ENCODE data around the gene PBX4. TPM values are rescaled to one million over a fixed set of nuclear protein-coding genes. Genes with fewer than 3 reads are reported as not detected.

The PBX4 gene
- total RNA-seq, 2 donors from 2014 or later: 63.9 to 101 TPM

DNA sequence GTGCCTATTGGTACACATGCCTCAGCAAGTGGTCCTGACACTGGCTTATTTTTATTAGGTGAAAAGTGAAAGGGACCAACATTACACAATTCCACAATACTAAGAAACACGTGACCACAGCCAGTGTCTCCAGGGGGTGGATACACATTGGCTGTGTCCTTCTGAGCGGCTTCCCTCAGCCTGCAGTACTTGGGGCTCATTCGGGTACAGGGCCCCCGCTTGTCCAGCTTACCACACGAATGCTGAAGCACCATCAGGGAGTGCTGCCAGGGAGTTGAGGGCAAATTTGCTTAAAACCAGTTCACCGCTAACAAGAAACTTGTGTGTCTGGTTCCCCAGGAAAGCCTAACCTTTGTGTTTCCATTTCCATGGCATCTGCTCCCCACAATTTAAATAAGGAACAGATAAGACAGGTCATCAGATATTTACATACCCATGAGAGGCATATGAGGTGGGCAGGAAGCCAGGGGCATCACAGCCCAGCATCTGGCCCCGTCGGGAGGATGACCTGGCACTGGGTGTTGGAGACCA is 23.3 kb downstream of the PBX4 start:
- Mint-ChIP-seq H3K9me3 (no peaks in the 10 kb centered on the region), H3K27me3 (no peaks in the 10 kb centered on the region), H3K27ac (peak overlapping the region; percentile 100), H3K4me1 (peaks cover 52% of the 10 kb centered on the region), H3K4me3 (peak overlapping the region; percentile 52), H3K36me3 (ENCODE audit: low read depth) (peaks cover 85% of the 10 kb centered on the region)
- ATAC-seq (replicated peaks): no peak

GRCh38 chr19:19594381-19594780 is 24.1 kb downstream of the PBX4 start:
- Mint-ChIP-seq H3K36me3 (ENCODE audit: low read depth) (peaks cover 90% of the 10 kb centered on the region), H3K4me1 (peaks cover 60% of the 10 kb centered on the region), H3K27ac (peak overlapping the region; percentile 90), H3K4me3 (peak overlapping the region; percentile 65), H3K9me3 (no peaks in the 10 kb centered on the region), H3K27me3 (no peaks in the 10 kb centered on the region)
- peak; percentile 1 for ATAC-seq (replicated peaks)

DNA sequence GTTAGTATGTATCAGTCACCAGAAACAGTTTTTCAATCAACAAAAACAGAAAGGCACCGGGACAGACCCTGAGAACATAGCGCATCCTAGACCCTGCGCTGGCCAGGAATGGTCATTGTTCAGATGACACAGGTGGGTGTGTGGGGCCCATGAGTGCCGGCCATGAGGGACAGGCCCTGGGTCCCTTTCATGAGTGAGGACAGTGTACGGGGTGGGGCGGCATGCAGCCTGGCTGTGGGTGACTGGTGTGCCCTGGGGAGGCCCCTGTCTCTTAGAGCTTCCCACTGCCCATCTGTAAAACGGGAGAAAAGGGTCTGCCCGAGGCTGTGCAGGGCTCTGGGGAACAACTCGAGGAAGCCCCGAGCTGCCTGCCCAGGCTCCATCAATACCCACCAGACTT is 25.8 kb downstream of the PBX4 start:
- H3K4me3 Mint-ChIP-seq: peak overlapping the region; percentile 75
- no peak for ATAC-seq (replicated peaks)
- no peaks in the 10 kb centered on the region for H3K9me3 Mint-ChIP-seq
- H3K36me3 Mint-ChIP-seq (ENCODE audit: low read depth): peaks cover 90% of the 10 kb centered on the region
- no peaks in the 10 kb centered on the region for H3K27me3 Mint-ChIP-seq
- peak overlapping the region; percentile 94 for H3K27ac Mint-ChIP-seq
- H3K4me1 Mint-ChIP-seq: peaks cover 57% of the 10 kb centered on the region

GRCh38 chr19:19591133-19591825 is 27.2 kb downstream of the PBX4 start:
- peaks cover 84% of the 10 kb centered on the region for H3K36me3 Mint-ChIP-seq (ENCODE audit: low read depth)
- no peaks in the 10 kb centered on the region for H3K9me3 Mint-ChIP-seq
- H3K27me3 Mint-ChIP-seq: no peaks in the 10 kb centered on the region
- ATAC-seq (replicated peaks): peak; percentile 86
- H3K4me3 Mint-ChIP-seq: peak overlapping the region; percentile 75
- H3K4me1 Mint-ChIP-seq: peaks cover 50% of the 10 kb centered on the region
- H3K27ac Mint-ChIP-seq: peak overlapping the region; percentile 94

- no peak for ATAC-seq (replicated peaks)
- H3K4me1 Mint-ChIP-seq: peaks cover 45% of the 10 kb centered on the region
- H3K9me3 Mint-ChIP-seq: no peaks in the 10 kb centered on the region
- peak overlapping the region; percentile 94 for H3K27ac Mint-ChIP-seq
- peaks cover 92% of the 10 kb centered on the region for H3K36me3 Mint-ChIP-seq (ENCODE audit: low read depth)
- no peaks in the 10 kb centered on the region for H3K27me3 Mint-ChIP-seq
- H3K4me3 Mint-ChIP-seq: peak overlapping the region; percentile 75
Measured at GRCh38 chr19:19588546-19588945, 29.9 kb downstream of the PBX4 start.

DNA sequence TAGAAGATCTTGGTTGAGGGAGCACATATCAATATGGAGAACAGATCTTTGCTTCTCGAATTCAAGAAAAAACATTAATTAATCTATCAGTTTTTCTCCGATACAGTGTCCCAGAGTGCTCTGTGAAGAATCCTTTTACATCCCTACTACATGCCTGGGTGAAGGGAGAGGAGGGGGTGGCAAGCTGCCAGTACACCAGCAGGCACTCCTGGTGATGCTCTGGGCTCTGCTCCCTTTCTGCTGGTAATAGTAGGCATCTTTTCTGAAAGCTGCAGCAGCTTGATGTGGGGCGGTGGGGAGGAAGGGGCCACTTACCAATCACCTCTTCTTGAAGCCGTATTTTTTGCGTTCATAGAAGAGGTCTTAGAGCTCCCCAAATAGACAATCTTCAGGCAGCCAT is 30.7 kb downstream of the PBX4 start:
- no peaks in the 10 kb centered on the region for H3K9me3 Mint-ChIP-seq
- H3K36me3 Mint-ChIP-seq (ENCODE audit: low read depth): peaks cover 92% of the 10 kb centered on the region
- H3K27me3 Mint-ChIP-seq: no peaks in the 10 kb centered on the region
- peaks cover 40% of the 10 kb centered on the region for H3K4me1 Mint-ChIP-seq
- H3K4me3 Mint-ChIP-seq: peak overlapping the region; percentile 75
- peak overlapping the region; percentile 94 for H3K27ac Mint-ChIP-seq
- ATAC-seq (replicated peaks): no peak

DNA sequence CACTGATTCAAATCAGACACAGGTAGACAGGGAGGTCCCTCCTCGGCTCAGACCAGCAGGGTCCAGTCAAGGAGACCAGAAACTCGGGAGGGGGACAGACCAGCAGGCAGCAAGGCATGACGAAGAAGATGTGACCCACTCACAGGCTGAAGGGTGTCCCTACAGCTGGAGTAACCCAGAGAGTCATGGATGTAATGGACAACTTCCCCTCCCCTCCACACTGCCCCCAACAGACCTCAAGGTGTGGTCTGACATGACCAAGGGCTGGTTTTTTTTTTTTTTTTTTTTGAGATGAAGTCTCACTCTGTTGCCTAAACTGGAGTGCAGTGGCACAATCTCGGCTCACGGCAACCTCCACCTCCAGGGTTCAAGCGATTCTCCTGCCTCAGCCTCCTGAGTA is 34.1 kb downstream of the PBX4 start:
- no peaks in the 10 kb centered on the region for H3K9me3 Mint-ChIP-seq
- peaks cover 26% of the 10 kb centered on the region for H3K4me1 Mint-ChIP-seq
- H3K27ac Mint-ChIP-seq: no peak overlapping the region
- no peaks in the 10 kb centered on the region for H3K27me3 Mint-ChIP-seq
- H3K36me3 Mint-ChIP-seq (ENCODE audit: low read depth): peaks cover 87% of the 10 kb centered on the region
- ATAC-seq (replicated peaks): no peak
- H3K4me3 Mint-ChIP-seq: no peak overlapping the region

DNA sequence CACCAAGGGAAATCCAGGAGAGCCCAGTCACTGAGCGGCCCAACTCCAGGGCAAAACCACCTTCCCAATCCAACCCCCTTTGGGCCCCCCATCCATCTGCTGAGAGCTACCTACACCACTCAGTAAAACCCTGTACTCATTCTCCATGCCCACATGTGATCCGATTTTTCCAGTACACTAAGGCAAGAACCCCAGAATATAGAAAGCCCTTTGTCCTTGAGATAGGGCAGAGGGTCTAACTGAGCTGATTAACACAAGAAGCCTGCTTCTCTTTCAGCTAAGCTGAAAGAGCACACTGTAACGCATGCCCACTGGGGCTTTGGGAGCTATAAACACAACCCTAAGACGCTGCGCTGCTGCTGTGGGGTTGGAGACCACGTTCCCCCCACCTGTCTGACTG is 36.0 kb downstream of the PBX4 start:
- H3K9me3 Mint-ChIP-seq: no peaks in the 10 kb centered on the region
- no peak for ATAC-seq (replicated peaks)
- H3K4me1 Mint-ChIP-seq: peaks cover 17% of the 10 kb centered on the region
- H3K4me3 Mint-ChIP-seq: no peak overlapping the region
- H3K36me3 Mint-ChIP-seq (ENCODE audit: low read depth): peaks cover 77% of the 10 kb centered on the region
- H3K27me3 Mint-ChIP-seq: no peaks in the 10 kb centered on the region
- peak overlapping the region; percentile 12 for H3K27ac Mint-ChIP-seq

GRCh38 chr19:19581391-19581790 is 37.1 kb downstream of the PBX4 start:
- no peak for ATAC-seq (replicated peaks)
- Mint-ChIP-seq H3K4me1 (peaks cover 17% of the 10 kb centered on the region), H3K27me3 (no peaks in the 10 kb centered on the region), H3K36me3 (ENCODE audit: low read depth) (peaks cover 77% of the 10 kb centered on the region), H3K4me3 (no peak overlapping the region), H3K9me3 (no peaks in the 10 kb centered on the region), H3K27ac (no peak overlapping the region)

DNA sequence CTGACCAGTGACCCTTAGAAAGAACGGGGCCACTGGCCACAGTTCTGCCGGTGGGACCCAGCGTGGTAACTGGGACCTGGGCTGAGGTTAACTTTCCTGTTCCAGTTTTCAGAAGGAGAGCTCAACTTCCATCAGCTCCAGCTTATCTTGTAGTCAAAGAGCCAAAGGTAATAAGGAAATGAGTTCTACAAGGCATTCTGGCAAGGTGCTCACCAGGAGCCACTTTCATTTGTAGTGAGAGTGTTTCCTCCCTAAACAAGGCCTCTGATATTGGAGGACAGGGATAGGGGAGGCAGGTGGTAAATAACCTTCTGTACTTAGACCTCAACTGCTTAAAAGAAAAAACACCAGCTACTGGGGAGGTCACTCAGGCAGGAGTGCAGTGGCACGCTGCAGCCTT is 38.1 kb downstream of the PBX4 start:
- H3K36me3 Mint-ChIP-seq (ENCODE audit: low read depth): peaks cover 72% of the 10 kb centered on the region
- H3K4me1 Mint-ChIP-seq: peaks cover 12% of the 10 kb centered on the region
- no peak for ATAC-seq (replicated peaks)
- H3K9me3 Mint-ChIP-seq: no peaks in the 10 kb centered on the region
- H3K27me3 Mint-ChIP-seq: no peaks in the 10 kb centered on the region
- no peak overlapping the region for H3K27ac Mint-ChIP-seq
- H3K4me3 Mint-ChIP-seq: no peak overlapping the region

GRCh38 chr19:19579533-19580361 is 38.7 kb downstream of the PBX4 start:
- Mint-ChIP-seq H3K4me3 (no peak overlapping the region), H3K36me3 (ENCODE audit: low read depth) (peaks cover 66% of the 10 kb centered on the region), H3K27ac (peak overlapping the region; percentile 22), H3K9me3 (no peaks in the 10 kb centered on the region), H3K4me1 (peaks cover 10% of the 10 kb centered on the region), H3K27me3 (no peaks in the 10 kb centered on the region)
- no peak for ATAC-seq (replicated peaks)

DNA sequence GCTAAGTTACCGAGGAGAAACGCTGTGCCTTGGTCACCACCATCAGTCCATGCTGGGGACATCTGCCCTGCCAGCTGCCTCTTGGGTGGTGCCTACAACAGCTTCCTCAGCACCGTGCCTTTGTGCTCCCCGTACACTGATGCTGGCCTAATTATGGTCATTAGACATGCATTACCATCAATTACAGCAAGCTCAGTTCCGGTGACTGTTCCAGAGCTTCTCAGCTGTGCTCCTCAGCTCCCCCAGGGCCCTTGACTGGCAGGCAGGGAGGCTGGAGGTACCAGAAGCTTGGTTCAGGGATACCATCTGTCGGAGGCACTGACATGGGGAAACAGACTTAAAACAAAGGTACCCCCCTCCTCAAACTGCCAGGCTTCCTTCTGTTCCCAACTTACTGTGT is 40.2 kb downstream of the PBX4 start:
- ATAC-seq (replicated peaks): no peak
- Mint-ChIP-seq H3K27me3 (no peaks in the 10 kb centered on the region), H3K4me3 (no peak overlapping the region), H3K36me3 (ENCODE audit: low read depth) (peaks cover 53% of the 10 kb centered on the region), H3K9me3 (no peaks in the 10 kb centered on the region), H3K4me1 (peaks cover 10% of the 10 kb centered on the region), H3K27ac (no peak overlapping the region)

DNA sequence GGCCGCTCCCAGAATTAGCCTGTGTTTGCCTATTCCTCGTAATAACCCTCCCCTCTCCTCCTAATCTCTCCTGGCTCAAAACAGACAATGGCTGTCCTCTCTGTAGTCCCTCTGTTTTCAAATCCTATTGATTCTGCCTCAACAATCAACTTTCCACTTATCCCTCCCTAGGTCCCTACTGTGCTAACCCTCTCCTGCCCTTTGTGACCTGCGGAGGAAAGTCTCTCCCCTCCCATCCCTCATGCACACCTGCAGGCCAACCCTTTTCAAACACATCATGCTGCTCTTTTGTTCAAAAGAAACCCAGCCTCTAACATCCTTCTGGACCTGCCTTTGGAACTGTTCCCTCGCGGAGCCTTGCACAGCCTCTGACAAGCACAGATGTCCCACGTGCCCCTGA is 43.1 kb downstream of the PBX4 start:
- H3K4me3 Mint-ChIP-seq: no peak overlapping the region
- no peak overlapping the region for H3K27ac Mint-ChIP-seq
- peaks cover 4% of the 10 kb centered on the region for H3K4me1 Mint-ChIP-seq
- peaks cover 52% of the 10 kb centered on the region for H3K36me3 Mint-ChIP-seq (ENCODE audit: low read depth)
- no peaks in the 10 kb centered on the region for H3K9me3 Mint-ChIP-seq
- ATAC-seq (replicated peaks): no peak
- no peaks in the 10 kb centered on the region for H3K27me3 Mint-ChIP-seq

- Mint-ChIP-seq H3K4me1 (peaks cover 11% of the 10 kb centered on the region), H3K36me3 (ENCODE audit: low read depth) (peaks cover 66% of the 10 kb centered on the region), H3K27ac (peak overlapping the region; percentile 53), H3K4me3 (no peak overlapping the region), H3K27me3 (no peaks in the 10 kb centered on the region), H3K9me3 (no peaks in the 10 kb centered on the region)
- no peak for ATAC-seq (replicated peaks)
Measured at GRCh38 chr19:19571071-19571786, 47.3 kb downstream of the PBX4 start.

All from activated T-helper 17 cell treated with anti-CD3 and anti-CD28 coated beads, Interleukin-2, amount 50 U/mL, for 72 hours (primary cell).